ENCODE measurements around the gene PSKH1.
"Not testable (repeated sequence)": the region's sequence is repeated elsewhere in the genome, so short reads cannot be mapped to it uniquely, and the experiment has no call there.

The PSKH1 gene

DNA sequence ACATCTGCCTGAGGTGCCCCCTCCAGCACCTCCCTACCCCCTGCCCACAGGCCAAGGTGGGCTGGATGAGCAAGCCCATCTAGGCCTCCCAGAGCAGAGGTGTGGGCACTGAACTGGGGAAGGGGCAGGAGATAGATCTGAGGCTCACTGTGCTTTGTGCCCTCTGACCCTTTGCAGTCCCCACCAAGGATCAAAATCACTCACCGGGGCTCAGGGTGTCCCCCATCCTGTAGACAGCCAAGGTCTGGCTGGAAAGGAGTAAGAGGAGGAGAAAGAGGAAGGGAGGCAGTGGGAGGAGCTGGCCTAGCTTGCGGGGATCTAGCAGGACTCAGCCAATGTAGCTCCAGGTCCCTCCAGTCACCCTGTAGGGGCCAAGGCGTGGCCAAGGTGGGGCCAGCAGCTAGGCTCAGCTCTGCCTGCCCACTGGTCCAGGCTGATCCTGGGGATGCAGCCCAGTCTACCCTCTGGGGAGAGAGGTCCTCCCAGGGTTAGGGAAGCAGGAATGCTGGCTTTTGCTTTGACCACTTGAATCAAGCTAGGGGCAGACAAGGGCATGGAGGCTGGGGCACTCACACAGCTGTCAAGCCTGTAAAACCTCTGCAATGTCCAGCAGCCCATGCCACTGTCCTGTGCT, 73.6 kb downstream of the PSKH1 start:
- TF ChIP-seq, protein P1, sequence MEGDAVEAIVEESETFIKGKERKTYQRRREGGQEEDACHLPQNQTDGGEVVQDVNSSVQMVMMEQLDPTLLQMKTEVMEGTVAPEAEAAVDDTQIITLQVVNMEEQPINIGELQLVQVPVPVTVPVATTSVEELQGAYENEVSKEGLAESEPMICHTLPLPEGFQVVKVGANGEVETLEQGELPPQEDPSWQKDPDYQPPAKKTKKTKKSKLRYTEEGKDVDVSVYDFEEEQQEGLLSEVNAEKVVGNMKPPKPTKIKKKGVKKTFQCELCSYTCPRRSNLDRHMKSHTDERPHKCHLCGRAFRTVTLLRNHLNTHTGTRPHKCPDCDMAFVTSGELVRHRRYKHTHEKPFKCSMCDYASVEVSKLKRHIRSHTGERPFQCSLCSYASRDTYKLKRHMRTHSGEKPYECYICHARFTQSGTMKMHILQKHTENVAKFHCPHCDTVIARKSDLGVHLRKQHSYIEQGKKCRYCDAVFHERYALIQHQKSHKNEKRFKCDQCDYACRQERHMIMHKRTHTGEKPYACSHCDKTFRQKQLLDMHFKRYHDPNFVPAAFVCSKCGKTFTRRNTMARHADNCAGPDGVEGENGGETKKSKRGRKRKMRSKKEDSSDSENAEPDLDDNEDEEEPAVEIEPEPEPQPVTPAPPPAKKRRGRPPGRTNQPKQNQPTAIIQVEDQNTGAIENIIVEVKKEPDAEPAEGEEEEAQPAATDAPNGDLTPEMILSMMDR (IDR thresholded peaks at IDR 0.05; ENCODE audit: insufficient read depth, low read depth, low read length, missing control alignments): no peak
- no peak for DNase-seq (ENCODE audit: low read depth)
- H3K4me3 ChIP-seq (ENCODE audit: low read depth, low read length): peak overlapping the region; percentile 71

DNA sequence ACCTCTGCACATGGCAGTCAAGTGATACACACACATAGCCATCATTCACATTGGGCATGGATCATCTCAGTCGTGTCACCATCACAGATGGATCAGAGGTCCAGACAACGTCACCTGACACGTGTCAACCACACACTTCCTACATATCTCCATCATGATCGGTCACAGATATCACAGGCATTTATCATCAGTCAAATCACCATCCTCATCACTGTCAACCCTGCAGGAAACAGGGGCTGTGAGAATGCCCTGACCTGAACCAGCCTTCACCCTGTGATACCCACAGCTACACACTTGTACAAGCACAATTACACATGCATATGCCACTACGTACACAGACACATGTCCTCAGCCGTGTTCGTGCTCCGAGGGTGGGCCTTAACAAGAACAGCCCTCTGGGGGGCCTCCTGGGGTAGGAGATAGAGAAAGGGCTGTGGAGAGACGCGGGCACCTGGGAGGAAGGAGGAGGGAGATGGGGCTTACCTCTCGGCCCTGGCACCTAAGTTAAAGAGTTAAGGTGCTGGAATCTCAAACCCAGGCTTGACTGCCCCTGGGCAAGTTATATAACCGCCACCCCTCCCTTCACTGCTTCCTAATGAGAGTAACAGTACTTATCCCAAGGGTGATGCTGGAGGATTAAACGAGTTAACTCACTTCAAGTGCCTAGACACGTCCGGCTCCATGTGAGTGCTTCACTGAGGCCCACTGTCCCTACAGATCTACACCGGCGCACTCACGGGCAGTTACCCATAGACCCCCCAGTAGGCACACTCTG, 74.3 kb downstream of the PSKH1 start:
- peak overlapping the region; percentile 71 for H3K4me3 ChIP-seq (ENCODE audit: low read depth, low read length)
- DNase-seq (ENCODE audit: low read depth): peak; percentile 55
- TF ChIP-seq, protein P1 (IDR thresholded peaks at IDR 0.05; ENCODE audit: insufficient read depth, low read depth, low read length, missing control alignments): no peak

DNA sequence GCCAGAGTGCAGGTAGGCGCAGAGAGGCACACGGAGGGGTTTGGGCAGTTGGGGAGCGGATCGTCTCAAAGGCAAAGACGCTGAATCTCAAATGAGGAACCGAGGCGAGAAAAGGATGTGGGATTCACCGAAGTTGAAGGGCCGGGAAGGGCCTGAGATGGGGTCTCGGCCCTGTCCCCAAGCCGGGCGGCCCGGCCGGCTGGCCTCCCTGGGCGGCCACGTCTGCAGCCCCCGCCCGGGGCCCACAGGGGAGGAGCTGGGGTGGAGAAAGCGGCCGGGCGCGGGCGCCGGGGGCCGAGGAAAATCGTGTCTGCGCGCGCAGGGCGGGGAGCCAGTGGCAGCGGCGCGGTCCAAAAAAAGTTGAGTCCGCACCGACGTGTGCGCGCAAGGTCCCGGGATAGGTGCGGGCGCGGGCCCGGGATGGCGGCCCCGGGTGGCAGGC, 74.9 kb downstream of the PSKH1 start:
- peak; percentile 43 for DNase-seq (ENCODE audit: low read depth)
- TF ChIP-seq, protein P1 (IDR thresholded peaks at IDR 0.05; ENCODE audit: insufficient read depth, low read depth, low read length, missing control alignments): no peak
- H3K4me3 ChIP-seq (ENCODE audit: low read depth, low read length): peak overlapping the region; percentile 71

DNA sequence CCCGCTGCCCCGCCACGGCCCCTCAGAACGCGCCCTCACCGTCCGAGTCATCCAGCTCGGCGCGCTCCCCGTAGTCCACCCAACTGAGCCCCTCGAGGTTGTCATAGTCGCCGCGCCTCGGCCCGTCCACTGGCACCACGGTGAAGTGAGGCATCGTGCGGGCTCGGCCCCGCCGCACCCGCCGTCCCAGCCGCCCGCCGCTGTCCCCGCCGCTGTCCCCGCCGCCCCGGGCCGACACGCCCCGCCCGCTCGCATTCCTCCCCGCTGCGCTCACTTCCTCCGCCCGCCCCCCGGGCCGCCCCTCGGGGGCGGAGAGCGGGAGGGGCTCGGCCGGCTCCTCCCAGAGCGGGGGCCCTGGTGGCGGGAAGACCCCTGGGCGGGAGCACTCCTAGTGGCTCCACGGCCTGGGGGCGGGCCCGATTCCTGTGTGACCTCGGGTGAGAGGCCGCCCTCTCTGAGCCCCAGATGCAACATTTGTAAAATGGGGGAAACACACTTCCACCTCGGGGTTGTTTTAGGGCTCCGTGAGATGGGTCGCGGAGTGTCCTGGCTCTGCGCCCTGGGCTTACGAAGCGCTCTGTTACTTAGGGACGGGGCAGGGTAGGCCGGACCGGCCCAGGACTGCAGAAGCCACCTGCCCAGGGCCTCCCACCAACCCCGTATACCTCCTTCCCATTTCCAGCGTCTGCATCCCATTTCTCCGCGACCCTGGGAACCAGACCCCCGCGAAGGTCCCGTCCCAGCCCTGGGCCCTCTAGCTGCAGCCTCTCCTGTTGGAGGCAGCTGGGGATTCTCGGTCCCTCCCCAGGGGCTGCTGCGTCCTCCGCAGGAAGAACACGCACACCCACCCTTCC, 75.6 kb downstream of the PSKH1 start, which contains the start of gene SLC12A4:
Gene SLC12A4 (minus strand): TSS at position 238 of the 854 bp plus-strand sequence. CDS start 84 bp downstream, at position 154.
- peak; percentile 93 for DNase-seq (ENCODE audit: low read depth)
- TF ChIP-seq, protein P1 (IDR thresholded peaks at IDR 0.05; ENCODE audit: insufficient read depth, low read depth, low read length, missing control alignments): no peak
- peak within 1 kb of the TSS; percentile 71 for H3K4me3 ChIP-seq (ENCODE audit: low read depth, low read length)

DNA sequence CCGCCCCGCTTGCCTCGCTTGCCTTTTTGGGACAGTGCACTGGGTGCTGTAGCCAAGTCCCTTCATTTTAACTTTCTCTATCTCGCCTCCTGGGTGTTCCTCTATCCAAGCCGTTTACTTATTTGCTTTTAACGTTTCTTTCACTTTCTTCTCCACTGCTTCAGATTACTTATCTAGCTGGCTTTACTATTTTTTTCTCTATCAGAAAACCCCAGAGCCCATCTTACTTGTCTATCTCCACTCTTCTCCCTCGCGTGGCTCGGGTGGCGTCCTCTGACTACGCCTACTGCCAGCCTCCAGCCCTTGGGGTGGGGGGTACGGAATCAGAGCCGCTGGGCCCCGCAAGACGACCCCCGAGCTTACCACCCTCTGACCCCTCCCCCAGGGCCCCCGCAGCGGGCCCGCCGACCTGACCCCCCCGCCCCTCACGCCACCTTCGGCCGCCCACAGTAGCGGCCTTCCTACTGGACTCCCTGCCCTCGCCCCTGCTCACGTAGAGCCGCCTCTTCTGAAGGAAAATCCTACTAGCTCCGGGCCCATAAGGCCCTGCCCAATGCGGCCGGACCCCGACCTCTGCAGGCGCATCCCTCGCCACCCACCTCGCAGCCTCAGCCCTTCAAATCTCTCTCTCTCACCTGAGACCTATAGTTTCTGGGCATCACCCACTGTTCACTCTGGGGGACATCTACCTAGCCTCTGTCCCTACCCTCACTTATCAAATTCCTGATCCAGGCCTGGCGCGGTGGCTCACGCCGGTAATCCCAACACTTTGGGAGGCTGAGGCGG, 76.4 kb downstream of the PSKH1 start:
- TF ChIP-seq, protein P1 (IDR thresholded peaks at IDR 0.05; ENCODE audit: insufficient read depth, low read depth, low read length, missing control alignments): no peak
- H3K4me3 ChIP-seq (ENCODE audit: low read depth, low read length): peak overlapping the region; percentile 71
- DNase-seq (ENCODE audit: low read depth): no peak

DNA sequence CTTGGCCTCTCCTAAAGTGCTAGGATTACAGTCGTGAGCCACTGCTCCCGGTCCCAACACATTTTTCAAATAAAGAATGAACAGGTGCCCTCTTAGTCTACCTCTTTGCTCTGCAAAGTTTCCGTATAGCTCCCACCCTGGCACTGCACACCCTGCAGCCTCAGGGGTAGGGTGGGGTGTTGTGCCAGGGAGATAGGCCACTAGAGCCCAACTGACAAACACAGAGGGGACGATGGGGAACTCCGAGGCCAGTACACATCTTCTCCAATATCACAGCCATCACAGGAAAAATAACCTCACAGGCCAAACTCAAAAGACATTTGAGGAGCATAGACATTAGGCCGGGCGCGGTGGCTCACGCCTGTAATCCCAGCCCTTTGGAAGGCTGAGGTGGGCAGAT, 78.1 kb downstream of the PSKH1 start:
- H3K4me3 ChIP-seq (ENCODE audit: low read depth, low read length): no peak overlapping the region
- DNase-seq (ENCODE audit: low read depth): no peak
- TF ChIP-seq, protein P1 (IDR thresholded peaks at IDR 0.05; ENCODE audit: insufficient read depth, low read depth, low read length, missing control alignments): no peak

DNA sequence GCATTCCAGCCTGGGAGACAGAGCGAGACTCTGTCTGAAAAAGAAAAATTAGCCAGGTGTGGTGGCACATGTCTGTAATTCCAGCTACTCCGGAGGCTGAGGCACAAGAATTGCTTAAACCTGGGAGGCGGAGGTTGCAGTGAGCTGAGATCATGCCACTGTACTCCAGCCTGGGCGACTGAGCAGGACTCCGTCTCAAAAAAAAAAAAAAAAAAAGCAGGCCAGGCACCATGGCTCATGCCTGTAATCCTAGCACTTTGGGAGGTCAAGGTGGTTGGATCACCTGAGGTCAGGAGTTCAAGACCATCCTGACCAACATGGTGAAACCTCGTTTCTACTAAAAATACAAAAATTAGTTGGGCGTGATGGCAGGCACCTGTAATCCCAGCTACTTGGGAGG, 79.2 kb downstream of the PSKH1 start:
- not testable (repeated sequence) for H3K4me3 ChIP-seq (ENCODE audit: low read depth, low read length); DNase-seq (ENCODE audit: low read depth)
